ENCODE measurements around the gene ATF5.
A peak's percentile ranks its signal among the peaks of the same experiment; 100 is the strongest.
"Not testable (repeated sequence)": the region's sequence is repeated elsewhere in the genome, so short reads cannot be mapped to it uniquely, and the experiment has no call there.

ATF5 gene

DNA sequence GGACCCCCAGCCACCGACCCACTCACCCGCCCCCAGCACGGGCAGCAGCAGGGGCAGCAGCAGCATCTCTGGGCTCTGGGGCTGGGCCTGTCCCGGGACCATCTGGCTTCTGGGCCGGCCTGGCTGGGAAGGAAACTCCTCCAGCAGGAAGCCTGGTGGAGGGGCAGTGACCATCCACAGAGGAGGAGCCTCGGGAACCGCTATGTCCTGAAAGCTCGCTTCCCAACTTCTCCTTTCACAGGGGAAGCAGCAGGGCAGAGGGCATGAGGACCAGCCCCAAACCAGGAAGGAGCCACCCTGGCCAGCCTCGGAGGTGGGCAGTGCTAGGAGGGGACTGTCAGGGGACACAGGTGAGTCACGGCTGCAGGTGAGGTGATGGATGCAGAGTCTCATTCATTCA lies 32.0 kb downstream of the ATF5 start, which contains the start of gene SIGLEC11:
TSS of gene SIGLEC11 (minus strand) at position 193 of the 400 bp plus-strand sequence. CDS start at position 102, 91 bp downstream.
- not testable (repeated sequence) for H2BK15ac ChIP-seq (ENCODE audit: low read depth, poor library complexity, severe bottlenecking); H2AK5ac ChIP-seq (ENCODE audit: low read length, severe bottlenecking); H3K4me3 ChIP-seq (ENCODE audit: insufficient read depth in 1 of 2, low read depth in 1 of 2, low read length in 2 of 2); H4K91ac ChIP-seq (ENCODE audit: low read length); H2AFZ ChIP-seq (ENCODE audit: low read depth, low read length); H3K9me3 ChIP-seq (ENCODE audit: control insufficient read depth, low read length); H2BK120ac ChIP-seq (ENCODE audit: low read depth, low read length); H3K4me1 ChIP-seq (ENCODE audit: control insufficient read depth, insufficient read depth, low read depth, low read length); H3K27ac ChIP-seq (ENCODE audit: low read length, poor library complexity, severe bottlenecking); H3K4ac ChIP-seq (ENCODE audit: low read depth in 1 of 2, low read length in 2 of 2); H3K23ac ChIP-seq (ENCODE audit: low read length in 2 of 2); H3K4me2 ChIP-seq (ENCODE audit: low read length, poor library complexity, severe bottlenecking); H4K8ac ChIP-seq (ENCODE audit: low read length); H3K14ac ChIP-seq (ENCODE audit: low read length in 2 of 2); H3K18ac ChIP-seq (ENCODE audit: low read depth in 1 of 2, low read length in 2 of 2); DNase-seq; H3K9ac ChIP-seq (ENCODE audit: low read length); H2BK12ac ChIP-seq (ENCODE audit: low read length in 2 of 2); H3K36me3 ChIP-seq (ENCODE audit: control insufficient read depth in 1 of 2, insufficient read depth in 2 of 2, low read depth in 1 of 2, low read length in 2 of 2); H2BK5ac ChIP-seq (ENCODE audit: low read depth, low read length, poor library complexity, severe bottlenecking); H3K79me1 ChIP-seq (replicated peaks; ENCODE audit: low read length, poor library complexity, severe bottlenecking)
- 98% methylated on average over 5 of the region's 10 CpGs for WGBS
- H3K27me3 ChIP-seq (ENCODE audit: control insufficient read depth in 1 of 2, insufficient read depth in 1 of 2, low read length in 2 of 2): peaks cover 0 to 40% of the 10 kb centered on the region in 2 experiments

DNA sequence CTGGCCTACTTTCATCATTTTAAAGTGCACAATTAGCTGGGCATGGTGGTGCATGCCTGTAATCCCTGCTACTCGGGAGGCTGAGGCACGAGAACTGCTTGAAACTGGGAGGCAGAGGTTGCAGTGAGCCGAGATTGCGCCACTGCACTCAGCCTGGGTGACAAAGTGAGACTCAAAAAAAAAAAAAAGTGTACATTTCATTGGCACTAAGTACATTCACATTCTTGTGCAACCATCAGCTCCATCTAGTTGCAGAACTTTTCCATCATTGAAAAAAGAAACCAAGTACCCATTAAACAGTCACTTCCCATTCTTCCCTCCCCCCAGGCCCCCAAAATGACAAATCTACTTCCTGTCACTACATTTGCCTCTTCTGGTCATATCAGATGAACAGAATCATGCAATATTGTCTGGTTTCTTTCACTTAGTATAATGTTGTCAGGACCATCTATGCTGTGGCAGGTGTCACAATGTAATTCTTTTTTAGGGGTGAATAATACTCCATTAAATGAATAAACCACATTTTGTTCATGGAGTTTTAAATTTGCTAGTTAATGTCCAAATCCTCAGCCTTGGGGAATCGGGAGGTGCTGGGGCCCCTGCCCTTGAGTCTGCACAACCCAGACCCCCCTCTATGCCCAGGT lies 39.4 kb downstream of the ATF5 start:
- H3K18ac ChIP-seq (ENCODE audit: low read depth in 1 of 2, low read length in 2 of 2): no peak overlapping the region
- no peak overlapping the region for H2AK5ac ChIP-seq (ENCODE audit: low read length, severe bottlenecking)
- H3K4ac ChIP-seq (ENCODE audit: low read depth in 1 of 2, low read length in 2 of 2): no peak overlapping the region
- no peak overlapping the region for H4K91ac ChIP-seq (ENCODE audit: low read length)
- no peak overlapping the region for H2BK12ac ChIP-seq (ENCODE audit: low read length in 2 of 2)
- no peak overlapping the region for H3K4me3 ChIP-seq (ENCODE audit: insufficient read depth in 1 of 2, low read depth in 1 of 2, low read length in 2 of 2)
- H3K9ac ChIP-seq (ENCODE audit: low read length): no peak overlapping the region
- no peaks in the 10 kb centered on the region for H3K9me3 ChIP-seq (ENCODE audit: control insufficient read depth, low read length)
- H2AFZ ChIP-seq (ENCODE audit: low read depth, low read length): no peak overlapping the region
- no peaks in the 10 kb centered on the region for H3K79me1 ChIP-seq (replicated peaks; ENCODE audit: low read length, poor library complexity, severe bottlenecking)
- WGBS: 92% methylated on average over 5 of the region's 5 CpGs
- H2BK15ac ChIP-seq (ENCODE audit: low read depth, poor library complexity, severe bottlenecking): no peak overlapping the region
- peaks cover 12 to 50% of the 10 kb centered on the region in 2 experiments for H3K27me3 ChIP-seq (ENCODE audit: control insufficient read depth in 1 of 2, insufficient read depth in 1 of 2, low read length in 2 of 2)
- H3K23ac ChIP-seq (ENCODE audit: low read length in 2 of 2): no peak overlapping the region
- no peaks in the 10 kb centered on the region for H3K4me1 ChIP-seq (ENCODE audit: control insufficient read depth, insufficient read depth, low read depth, low read length)
- peak; percentile 3 for DNase-seq
- H3K36me3 ChIP-seq (ENCODE audit: control insufficient read depth in 1 of 2, insufficient read depth in 2 of 2, low read depth in 1 of 2, low read length in 2 of 2): no peaks in the 10 kb centered on the region
- H4K8ac ChIP-seq (ENCODE audit: low read length): no peak overlapping the region
- no peak overlapping the region for H2BK120ac ChIP-seq (ENCODE audit: low read depth, low read length)
- no peak overlapping the region for H3K27ac ChIP-seq (ENCODE audit: low read length, poor library complexity, severe bottlenecking)
- H3K14ac ChIP-seq (ENCODE audit: low read length in 2 of 2): no peak overlapping the region
- no peak overlapping the region for H3K4me2 ChIP-seq (ENCODE audit: low read length, poor library complexity, severe bottlenecking)
- H2BK5ac ChIP-seq (ENCODE audit: low read depth, low read length, poor library complexity, severe bottlenecking): peak overlapping the region; percentile 57

DNA sequence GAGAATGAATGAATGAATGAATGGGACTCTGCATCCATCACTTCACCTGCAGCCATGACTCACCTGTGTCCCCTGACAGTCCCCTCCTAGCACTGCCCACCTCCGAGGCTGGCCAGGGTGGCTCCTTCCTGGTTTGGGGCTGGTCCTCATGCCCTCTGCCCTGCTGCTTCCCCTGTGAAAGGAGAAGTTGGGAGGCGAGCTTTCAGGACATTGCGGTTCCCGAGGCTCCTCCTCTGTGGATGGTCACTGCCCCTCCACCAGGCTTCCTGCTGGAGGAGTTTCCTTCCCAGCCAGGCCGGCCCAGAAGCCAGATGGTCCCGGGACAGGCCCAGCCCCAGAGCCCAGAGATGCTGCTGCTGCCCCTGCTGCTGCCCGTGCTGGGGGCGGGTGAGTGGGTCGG lies 40.4 kb downstream of the ATF5 start:
- H3K9me3 ChIP-seq (ENCODE audit: control insufficient read depth, low read length); H4K8ac ChIP-seq (ENCODE audit: low read length); H3K9ac ChIP-seq (ENCODE audit: low read length); H3K4me1 ChIP-seq (ENCODE audit: control insufficient read depth, insufficient read depth, low read depth, low read length); H2BK12ac ChIP-seq (ENCODE audit: low read length in 2 of 2); H2BK15ac ChIP-seq (ENCODE audit: low read depth, poor library complexity, severe bottlenecking); H3K23ac ChIP-seq (ENCODE audit: low read length in 2 of 2); H3K27ac ChIP-seq (ENCODE audit: low read length, poor library complexity, severe bottlenecking); H3K18ac ChIP-seq (ENCODE audit: low read depth in 1 of 2, low read length in 2 of 2); H3K36me3 ChIP-seq (ENCODE audit: control insufficient read depth in 1 of 2, insufficient read depth in 2 of 2, low read depth in 1 of 2, low read length in 2 of 2); H2AK5ac ChIP-seq (ENCODE audit: low read length, severe bottlenecking); H3K4ac ChIP-seq (ENCODE audit: low read depth in 1 of 2, low read length in 2 of 2); H3K79me1 ChIP-seq (replicated peaks; ENCODE audit: low read length, poor library complexity, severe bottlenecking); H3K14ac ChIP-seq (ENCODE audit: low read length in 2 of 2); H4K91ac ChIP-seq (ENCODE audit: low read length); H3K4me3 ChIP-seq (ENCODE audit: insufficient read depth in 1 of 2, low read depth in 1 of 2, low read length in 2 of 2); H3K4me2 ChIP-seq (ENCODE audit: low read length, poor library complexity, severe bottlenecking); H2BK120ac ChIP-seq (ENCODE audit: low read depth, low read length); H2BK5ac ChIP-seq (ENCODE audit: low read depth, low read length, poor library complexity, severe bottlenecking); DNase-seq; H2AFZ ChIP-seq (ENCODE audit: low read depth, low read length): not testable (repeated sequence)
- WGBS: 80% methylated on average over 1 of the region's 9 CpGs
- peaks cover 12 to 50% of the 10 kb centered on the region in 2 experiments for H3K27me3 ChIP-seq (ENCODE audit: control insufficient read depth in 1 of 2, insufficient read depth in 1 of 2, low read length in 2 of 2)

DNA sequence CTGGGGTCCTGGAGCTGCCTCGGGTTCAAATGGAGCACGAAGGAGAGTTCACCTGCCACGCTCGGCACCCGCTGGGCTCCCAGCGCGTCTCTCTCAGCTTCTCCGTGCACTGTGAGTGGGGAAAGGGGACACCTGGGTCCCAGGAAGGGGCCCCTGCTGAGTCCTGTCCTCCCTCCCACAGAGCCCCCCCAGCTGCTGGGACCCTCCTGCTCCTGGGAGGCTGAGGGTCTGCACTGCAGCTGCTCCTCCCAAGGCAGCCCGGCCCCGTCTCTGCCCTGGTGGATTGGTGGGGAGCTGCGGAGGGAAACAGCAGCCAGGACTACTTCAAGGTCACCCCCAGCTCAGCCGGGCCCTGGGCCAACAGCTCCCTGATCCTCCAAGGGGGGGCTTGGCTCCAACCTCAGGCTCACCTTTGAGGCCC lies 43.0 kb downstream of the ATF5 start:
- no peak overlapping the region for H3K27ac ChIP-seq (ENCODE audit: low read length, poor library complexity, severe bottlenecking)
- no peak overlapping the region for H2BK120ac ChIP-seq (ENCODE audit: low read depth, low read length)
- no peak overlapping the region for H3K9ac ChIP-seq (ENCODE audit: low read length)
- no peak overlapping the region for H2AFZ ChIP-seq (ENCODE audit: low read depth, low read length)
- H3K4me3 ChIP-seq (ENCODE audit: insufficient read depth in 1 of 2, low read depth in 1 of 2, low read length in 2 of 2): no peak overlapping the region
- no peak overlapping the region for H3K4me2 ChIP-seq (ENCODE audit: low read length, poor library complexity, severe bottlenecking)
- H2BK12ac ChIP-seq (ENCODE audit: low read length in 2 of 2): no peak overlapping the region
- no peak for DNase-seq
- H2BK5ac ChIP-seq (ENCODE audit: low read depth, low read length, poor library complexity, severe bottlenecking): no peak overlapping the region
- no peak overlapping the region for H3K18ac ChIP-seq (ENCODE audit: low read depth in 1 of 2, low read length in 2 of 2)
- H3K4ac ChIP-seq (ENCODE audit: low read depth in 1 of 2, low read length in 2 of 2): no peak overlapping the region
- no peak overlapping the region for H2AK5ac ChIP-seq (ENCODE audit: low read length, severe bottlenecking)
- no peak overlapping the region for H3K23ac ChIP-seq (ENCODE audit: low read length in 2 of 2)
- 89% methylated on average over 12 of the region's 12 CpGs for WGBS
- H4K91ac ChIP-seq (ENCODE audit: low read length): no peak overlapping the region
- no peak overlapping the region for H4K8ac ChIP-seq (ENCODE audit: low read length)
- no peak overlapping the region for H2BK15ac ChIP-seq (ENCODE audit: low read depth, poor library complexity, severe bottlenecking)
- no peaks in the 10 kb centered on the region for H3K9me3 ChIP-seq (ENCODE audit: control insufficient read depth, low read length)
- peaks cover under 1 to 16% of the 10 kb centered on the region in 2 experiments for H3K36me3 ChIP-seq (ENCODE audit: control insufficient read depth in 1 of 2, insufficient read depth in 2 of 2, low read depth in 1 of 2, low read length in 2 of 2)
- peaks cover 12 to 34% of the 10 kb centered on the region in 2 experiments for H3K27me3 ChIP-seq (ENCODE audit: control insufficient read depth in 1 of 2, insufficient read depth in 1 of 2, low read length in 2 of 2)
- no peak overlapping the region for H3K14ac ChIP-seq (ENCODE audit: low read length in 2 of 2)
- no peaks in the 10 kb centered on the region for H3K79me1 ChIP-seq (replicated peaks; ENCODE audit: low read length, poor library complexity, severe bottlenecking)
- no peaks in the 10 kb centered on the region for H3K4me1 ChIP-seq (ENCODE audit: control insufficient read depth, insufficient read depth, low read depth, low read length)
